ENCODE data around the gene WNK2. TPM values are rescaled to one million over a fixed set of nuclear protein-coding genes. Genes with fewer than 3 reads are reported as not detected.

Gene WNK2
- polyA plus RNA-seq, 1 donor from 2014 or later, result 0.18 TPM

DNA sequence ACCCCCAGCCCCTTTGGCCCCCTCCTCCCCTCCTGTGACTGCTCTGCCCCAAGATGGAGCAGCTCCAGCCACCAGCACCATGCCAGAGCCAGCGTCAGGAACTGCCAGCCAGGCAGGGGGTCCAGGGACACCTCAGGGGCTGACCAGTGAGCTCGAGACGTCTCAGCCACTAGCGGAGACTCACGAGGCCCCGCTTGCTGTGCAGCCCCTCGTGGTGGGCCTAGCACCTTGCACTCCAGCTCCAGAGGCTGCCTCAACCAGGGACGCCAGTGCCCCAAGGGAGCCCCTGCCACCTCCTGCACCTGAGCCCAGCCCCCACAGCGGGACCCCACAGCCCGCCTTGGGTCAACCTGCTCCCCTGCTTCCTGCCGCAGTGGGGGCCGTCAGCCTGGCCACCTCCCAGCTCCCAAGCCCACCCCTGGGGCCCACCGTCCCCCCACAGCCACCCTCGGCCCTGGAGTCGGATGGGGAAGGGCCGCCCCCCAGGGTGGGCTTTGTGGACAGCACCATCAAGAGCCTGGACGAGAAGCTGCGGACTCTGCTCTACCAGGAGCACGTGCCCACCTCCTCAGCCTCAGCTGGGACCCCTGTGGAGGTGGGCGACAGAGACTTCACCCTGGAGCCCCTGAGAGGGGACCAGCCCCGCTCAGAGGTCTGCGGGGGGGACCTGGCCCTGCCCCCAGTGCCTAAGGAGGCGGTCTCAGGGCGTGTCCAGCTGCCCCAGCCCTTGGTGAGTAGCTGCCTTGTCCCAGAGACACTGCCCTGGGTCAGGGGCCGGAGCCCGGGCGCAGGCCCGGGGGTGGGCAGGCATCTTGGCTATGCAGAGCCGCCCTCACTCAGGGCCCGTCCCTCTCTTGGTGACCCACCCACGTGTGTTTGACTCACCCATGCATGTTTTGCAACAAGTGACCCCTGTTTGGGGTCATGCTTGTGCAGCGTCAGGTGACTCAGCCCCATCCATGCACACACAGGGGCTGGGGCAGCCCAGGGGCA is 105.2 kb downstream of the WNK2 start:
- Mint-ChIP-seq H3K36me3 (no peaks in the 10 kb centered on the region), H3K27me3 (peaks cover 28% of the 10 kb centered on the region), H3K9me3 (peaks cover 0 to 2% (median under 1%) of the 10 kb centered on the region in 3 donors), H3K4me3 (no peak overlapping the region), H3K27ac (no peak overlapping the region), H3K4me1 (peaks cover 12 to 22% (median 15%) of the 10 kb centered on the region in 3 donors)

DNA sequence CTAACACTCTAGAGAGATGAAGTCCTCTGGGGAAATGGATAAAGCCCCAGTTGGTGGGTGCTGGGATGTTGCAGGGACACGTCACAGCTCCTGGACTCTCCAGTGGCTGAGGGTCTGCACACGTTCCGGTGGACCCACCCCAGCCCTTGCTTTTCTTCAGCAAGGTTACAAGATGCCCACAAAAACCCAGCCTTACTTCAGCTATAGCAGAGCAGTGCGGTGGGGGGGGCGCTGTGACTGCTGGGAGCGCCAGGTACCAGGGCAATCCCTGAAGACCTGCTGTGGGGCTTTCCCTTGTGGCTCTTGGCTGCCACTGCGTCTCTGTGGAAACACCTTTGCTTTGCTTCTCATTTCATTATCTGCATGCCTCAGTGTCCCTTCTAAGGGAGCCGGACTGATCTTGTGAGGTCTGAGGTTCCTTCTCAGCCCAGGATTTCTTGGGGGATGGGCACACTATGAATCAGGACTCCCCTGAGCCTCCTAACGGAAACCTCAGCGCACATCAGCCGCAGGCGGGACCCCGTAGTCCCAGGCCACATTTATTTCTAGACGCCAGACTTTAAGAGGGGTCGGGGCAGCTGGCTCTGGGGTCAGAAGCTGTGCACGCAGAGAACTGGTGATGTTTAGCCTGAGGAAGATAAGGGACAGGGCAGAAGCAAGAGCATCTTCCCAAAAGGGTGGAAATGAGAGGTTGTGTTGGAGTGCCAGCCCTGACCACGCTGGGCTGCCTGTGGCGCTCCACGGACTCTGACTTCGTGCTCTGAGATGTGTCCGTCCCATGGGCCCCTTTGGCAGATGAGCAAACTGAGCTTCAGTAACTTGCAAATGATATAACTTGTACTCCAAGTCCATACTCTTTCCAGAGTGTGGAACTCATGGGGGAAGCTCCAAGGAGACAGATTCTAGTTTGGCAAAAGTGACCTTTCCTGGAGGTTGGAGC is 106.8 kb downstream of the WNK2 start:
- peaks cover 26% of the 10 kb centered on the region for H3K27me3 Mint-ChIP-seq
- H3K4me1 Mint-ChIP-seq, result peaks cover 10 to 22% (median 21%) of the 10 kb centered on the region in 3 donors
- no peaks in the 10 kb centered on the region for H3K9me3 Mint-ChIP-seq
- H3K4me3 Mint-ChIP-seq, result no peak overlapping the region
- no peak overlapping the region for H3K27ac Mint-ChIP-seq
- no peaks in the 10 kb centered on the region for H3K36me3 Mint-ChIP-seq

DNA sequence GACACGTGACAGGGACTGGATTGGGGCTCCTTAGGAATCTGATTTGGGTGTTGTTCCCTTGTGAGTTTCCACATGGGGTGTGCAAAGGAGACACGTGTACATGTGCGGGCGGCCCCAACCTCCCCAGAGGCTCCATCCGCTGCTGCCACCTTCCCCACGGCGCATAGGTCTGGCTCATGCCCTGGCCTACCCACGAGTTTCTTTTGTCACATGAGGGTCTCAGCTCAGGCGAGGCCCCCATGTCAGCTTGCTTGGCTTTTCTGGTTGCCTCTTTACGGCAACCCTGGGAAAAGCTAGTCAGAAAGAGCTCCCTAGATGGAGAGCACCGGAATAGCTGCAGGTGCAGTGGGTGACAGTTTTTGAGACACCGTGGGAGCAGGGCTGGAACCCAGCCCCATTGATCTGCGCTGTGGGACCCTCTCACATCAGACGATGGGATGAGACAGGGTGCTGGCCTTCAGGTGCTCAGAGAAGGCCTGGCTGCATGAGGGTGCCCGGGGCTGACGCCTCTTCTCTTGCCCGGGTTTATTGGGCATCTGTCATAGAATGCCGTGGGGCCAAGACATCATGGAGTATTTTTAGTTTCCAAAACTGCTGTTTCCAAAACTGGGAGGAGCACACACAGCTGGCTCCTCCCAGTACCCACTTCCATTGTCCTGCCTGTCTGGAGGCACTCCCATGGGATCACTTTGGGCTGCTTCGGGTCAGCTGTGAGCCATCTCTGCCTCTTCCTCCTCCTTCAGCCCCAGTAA is 107.8 kb downstream of the WNK2 start:
- no peak overlapping the region for H3K4me3 Mint-ChIP-seq
- no peaks in the 10 kb centered on the region for H3K36me3 Mint-ChIP-seq
- peaks cover under 1 to 14% (median 13%) of the 10 kb centered on the region in 3 donors for H3K4me1 Mint-ChIP-seq
- H3K9me3 Mint-ChIP-seq, result no peaks in the 10 kb centered on the region
- peaks cover 16% of the 10 kb centered on the region for H3K27me3 Mint-ChIP-seq
- no peak overlapping the region for H3K27ac Mint-ChIP-seq

DNA sequence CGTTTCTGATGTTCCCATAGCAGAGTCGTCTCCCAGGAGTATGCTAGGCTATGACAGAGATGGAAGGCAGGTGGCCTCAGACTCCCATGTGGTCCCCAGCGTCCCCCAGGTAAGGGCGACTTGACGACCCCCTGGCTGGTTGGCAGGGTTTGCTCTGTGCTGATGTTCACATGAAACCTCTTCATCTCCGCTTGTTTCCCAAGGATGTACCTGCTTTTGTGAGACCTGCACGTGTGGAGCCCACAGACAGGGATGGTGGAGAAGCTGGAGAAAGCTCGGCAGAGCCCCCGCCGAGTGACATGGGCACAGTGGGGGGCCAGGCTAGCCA is 108.3 kb downstream of the WNK2 start:
- Mint-ChIP-seq H3K4me1 (peaks cover 0 to 14% (median 13%) of the 10 kb centered on the region in 3 donors), H3K36me3 (no peaks in the 10 kb centered on the region), H3K27me3 (peaks cover 16% of the 10 kb centered on the region), H3K4me3 (no peak overlapping the region), H3K9me3 (no peaks in the 10 kb centered on the region), H3K27ac (no peak overlapping the region)

DNA sequence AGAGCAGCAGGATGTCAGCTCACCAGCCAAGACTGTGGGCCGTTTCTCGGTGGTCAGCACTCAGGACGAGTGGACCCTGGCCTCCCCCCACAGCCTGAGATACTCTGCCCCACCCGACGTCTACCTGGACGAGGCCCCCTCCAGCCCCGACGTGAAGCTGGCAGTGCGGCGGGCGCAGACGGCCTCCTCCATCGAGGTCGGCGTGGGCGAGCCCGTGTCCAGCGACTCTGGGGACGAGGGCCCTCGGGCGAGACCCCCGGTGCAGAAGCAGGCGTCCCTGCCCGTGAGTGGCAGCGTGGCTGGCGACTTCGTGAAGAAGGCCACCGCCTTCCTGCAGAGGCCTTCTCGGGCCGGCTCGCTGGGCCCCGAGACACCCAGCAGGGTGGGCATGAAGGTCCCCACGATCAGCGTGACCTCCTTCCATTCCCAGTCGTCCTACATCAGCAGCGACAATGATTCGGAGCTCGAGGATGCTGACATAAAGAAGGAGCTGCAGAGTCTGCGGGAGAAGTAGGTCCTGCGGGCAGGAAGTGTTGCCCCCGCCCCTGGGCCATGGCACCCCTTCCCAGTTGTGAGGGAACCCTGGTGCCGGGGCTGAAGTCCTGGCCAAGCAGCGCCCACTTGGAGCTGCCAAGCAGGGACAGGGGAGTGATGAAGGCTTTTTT is 108.9 kb downstream of the WNK2 start:
- no peaks in the 10 kb centered on the region for H3K9me3 Mint-ChIP-seq
- H3K27me3 Mint-ChIP-seq, result peaks cover 15% of the 10 kb centered on the region
- peaks cover 0 to 14% (median 12%) of the 10 kb centered on the region in 3 donors for H3K4me1 Mint-ChIP-seq
- no peak overlapping the region for H3K27ac Mint-ChIP-seq
- no peaks in the 10 kb centered on the region for H3K36me3 Mint-ChIP-seq
- no peak overlapping the region for H3K4me3 Mint-ChIP-seq

DNA sequence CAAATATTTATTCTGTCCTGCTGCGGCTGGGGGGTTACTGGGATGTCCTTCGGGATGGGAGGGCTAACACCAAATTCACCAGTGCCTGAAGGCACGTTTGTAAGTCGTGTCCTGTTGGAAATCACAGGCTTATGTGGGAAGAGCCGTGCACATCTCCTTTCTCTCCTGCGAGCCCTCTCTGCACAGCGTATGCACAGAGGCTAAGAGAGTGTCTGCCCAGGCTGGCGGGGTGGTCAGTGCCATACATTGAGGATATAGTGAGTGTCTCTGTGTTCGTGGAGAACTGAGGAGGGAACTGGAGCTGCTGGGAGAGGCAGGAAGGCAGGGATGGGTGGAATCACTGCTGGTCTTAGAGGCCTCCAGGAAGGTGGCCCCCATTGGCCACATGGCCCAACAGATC is 110.1 kb downstream of the WNK2 start:
- H3K27ac Mint-ChIP-seq, result no peak overlapping the region
- peaks cover 0 to 14% (median 12%) of the 10 kb centered on the region in 3 donors for H3K4me1 Mint-ChIP-seq
- peak overlapping the region in 1 of 4 donors; percentile 64 for H3K4me3 Mint-ChIP-seq
- no peaks in the 10 kb centered on the region for H3K36me3 Mint-ChIP-seq
- peaks cover 15% of the 10 kb centered on the region for H3K27me3 Mint-ChIP-seq
- no peaks in the 10 kb centered on the region for H3K9me3 Mint-ChIP-seq

DNA sequence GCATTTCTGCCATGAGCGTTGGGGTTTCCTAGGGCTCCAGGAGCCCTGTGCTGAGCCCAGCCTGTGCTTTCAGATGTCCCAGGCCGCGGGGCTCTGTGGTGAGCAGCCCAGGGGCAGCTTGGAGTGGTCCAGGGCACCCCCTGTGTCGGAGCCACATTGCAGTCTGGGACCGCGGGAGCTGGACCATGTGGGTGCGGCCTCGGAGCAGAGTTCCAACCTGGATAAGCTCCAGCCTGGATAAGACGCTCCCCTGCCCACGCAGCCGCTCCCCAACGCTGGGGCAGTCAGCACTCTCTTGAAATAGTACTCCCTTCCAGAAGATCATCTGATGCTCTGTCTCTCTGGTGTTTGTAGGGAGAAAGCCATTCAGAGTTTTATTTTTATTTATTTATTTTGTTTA is 111.1 kb downstream of the WNK2 start:
- no peaks in the 10 kb centered on the region for H3K36me3 Mint-ChIP-seq
- no peak overlapping the region for H3K4me3 Mint-ChIP-seq
- H3K27me3 Mint-ChIP-seq, result peaks cover 16% of the 10 kb centered on the region
- H3K4me1 Mint-ChIP-seq, result peaks cover 0 to 14% (median 12%) of the 10 kb centered on the region in 3 donors
- H3K9me3 Mint-ChIP-seq, result no peaks in the 10 kb centered on the region
- no peak overlapping the region for H3K27ac Mint-ChIP-seq

DNA sequence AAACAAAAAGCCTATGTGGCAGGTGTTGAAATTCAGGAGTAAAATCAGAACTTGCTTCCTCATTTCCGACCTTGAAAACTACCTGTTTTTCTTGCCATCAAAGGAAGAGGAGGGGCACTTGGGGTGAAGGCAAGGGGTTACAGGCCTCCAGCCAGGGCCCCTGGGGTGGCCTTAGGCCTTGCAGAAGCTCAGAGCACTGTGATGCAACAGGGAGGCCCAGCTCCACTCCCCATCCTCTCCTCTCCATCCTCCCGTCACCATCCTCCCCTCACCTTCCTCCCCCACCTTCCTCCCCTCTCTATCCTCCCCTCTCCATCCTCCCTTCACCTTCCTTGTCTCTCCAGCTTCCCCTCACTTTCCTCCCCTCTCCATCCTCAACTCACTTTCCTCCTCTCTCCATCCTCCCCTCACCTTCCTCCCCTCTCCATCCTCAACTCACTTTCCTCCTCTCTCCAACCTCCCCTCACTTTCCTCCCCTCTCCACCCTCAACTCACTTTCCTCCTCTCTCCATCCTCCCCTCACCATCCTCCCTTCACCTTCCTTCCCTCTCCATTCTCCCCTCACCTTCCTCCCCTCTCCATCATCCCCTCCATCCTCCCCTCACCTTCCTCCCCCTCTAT is 111.6 kb downstream of the WNK2 start:
- Mint-ChIP-seq H3K27ac (no peak overlapping the region), H3K27me3 (peaks cover 16% of the 10 kb centered on the region), H3K4me3 (no peak overlapping the region), H3K4me1 (peaks cover 0 to 14% (median 12%) of the 10 kb centered on the region in 3 donors), H3K36me3 (no peaks in the 10 kb centered on the region), H3K9me3 (no peaks in the 10 kb centered on the region)

DNA sequence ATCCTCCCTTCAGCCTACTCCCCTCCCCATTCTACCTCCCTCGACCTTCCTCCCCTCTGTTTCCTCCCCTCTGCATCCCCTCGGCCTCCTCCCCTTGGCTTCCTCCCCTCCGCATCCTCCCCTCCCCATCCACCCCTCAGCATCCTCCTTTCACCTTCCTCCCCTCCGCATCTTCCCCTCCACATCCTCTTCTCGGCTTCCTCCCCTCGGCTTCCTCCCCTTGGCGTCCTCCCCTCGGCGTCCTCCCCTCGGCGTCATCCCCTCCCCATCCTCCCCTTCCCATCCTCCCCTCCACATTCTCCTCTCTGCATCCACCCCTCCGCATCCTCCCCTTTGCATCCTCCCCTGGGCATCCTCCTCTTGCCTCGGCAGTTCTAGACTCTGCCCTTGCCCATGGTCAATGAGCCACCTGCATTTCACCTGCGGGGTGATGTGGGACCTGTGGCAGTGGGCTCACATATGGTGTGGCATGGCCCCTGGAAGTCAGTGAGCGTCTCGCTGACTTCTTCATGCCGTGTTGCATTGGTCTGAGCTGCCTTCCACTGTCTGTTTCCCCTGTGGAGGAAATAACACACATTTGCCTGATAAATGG is 113.0 kb downstream of the WNK2 start:
- H3K4me1 Mint-ChIP-seq, result peaks cover 0 to 12% (median 11%) of the 10 kb centered on the region in 3 donors
- H3K36me3 Mint-ChIP-seq, result no peaks in the 10 kb centered on the region
- no peaks in the 10 kb centered on the region for H3K9me3 Mint-ChIP-seq
- no peak overlapping the region for H3K4me3 Mint-ChIP-seq
- H3K27ac Mint-ChIP-seq, result no peak overlapping the region
- peaks cover 10% of the 10 kb centered on the region for H3K27me3 Mint-ChIP-seq

DNA sequence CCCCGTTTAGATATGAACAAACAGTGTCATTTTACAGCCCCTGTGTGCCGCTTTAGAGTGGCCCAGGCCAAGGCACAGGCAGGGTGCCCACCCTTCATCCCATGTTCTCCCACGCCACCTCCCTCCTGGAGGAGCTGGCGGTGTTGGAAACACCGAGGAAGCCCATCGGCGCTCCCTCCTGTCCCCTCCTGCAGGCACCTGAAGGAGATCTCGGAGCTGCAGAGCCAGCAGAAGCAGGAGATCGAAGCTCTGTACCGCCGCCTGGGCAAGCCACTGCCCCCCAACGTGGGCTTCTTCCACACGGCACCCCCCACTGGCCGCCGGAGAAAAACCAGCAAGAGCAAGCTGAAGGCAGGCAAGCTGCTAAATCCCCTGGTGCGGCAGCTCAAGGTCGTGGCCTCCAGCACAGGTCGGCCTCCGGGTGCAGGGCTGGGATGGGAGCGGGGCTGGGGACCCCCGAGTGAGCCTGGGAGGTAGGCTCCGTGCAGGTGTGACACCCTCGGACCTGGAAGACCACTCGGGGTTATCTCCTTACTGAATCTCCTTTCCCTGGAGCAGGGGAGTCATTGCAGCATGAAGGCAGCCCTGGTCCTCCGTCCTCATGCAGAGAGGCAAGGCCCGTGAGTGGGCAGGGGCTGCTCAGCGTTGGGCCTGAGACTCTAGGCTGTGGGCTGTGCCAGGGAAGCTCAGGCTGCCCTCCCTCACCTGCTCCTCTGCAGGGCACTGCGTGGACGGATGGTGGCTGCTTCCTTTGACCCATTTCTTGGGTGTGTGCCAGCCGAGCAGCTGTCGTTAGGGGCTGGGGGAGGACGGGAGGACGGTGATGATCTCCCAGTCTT is 113.9 kb downstream of the WNK2 start:
- Mint-ChIP-seq H3K27ac (no peak overlapping the region), H3K9me3 (no peaks in the 10 kb centered on the region), H3K36me3 (no peaks in the 10 kb centered on the region), H3K27me3 (peaks cover 9% of the 10 kb centered on the region), H3K4me3 (peak overlapping the region in 1 of 4 donors; percentile 37), H3K4me1 (peaks cover 0 to 14% (median 11%) of the 10 kb centered on the region in 3 donors)

DNA sequence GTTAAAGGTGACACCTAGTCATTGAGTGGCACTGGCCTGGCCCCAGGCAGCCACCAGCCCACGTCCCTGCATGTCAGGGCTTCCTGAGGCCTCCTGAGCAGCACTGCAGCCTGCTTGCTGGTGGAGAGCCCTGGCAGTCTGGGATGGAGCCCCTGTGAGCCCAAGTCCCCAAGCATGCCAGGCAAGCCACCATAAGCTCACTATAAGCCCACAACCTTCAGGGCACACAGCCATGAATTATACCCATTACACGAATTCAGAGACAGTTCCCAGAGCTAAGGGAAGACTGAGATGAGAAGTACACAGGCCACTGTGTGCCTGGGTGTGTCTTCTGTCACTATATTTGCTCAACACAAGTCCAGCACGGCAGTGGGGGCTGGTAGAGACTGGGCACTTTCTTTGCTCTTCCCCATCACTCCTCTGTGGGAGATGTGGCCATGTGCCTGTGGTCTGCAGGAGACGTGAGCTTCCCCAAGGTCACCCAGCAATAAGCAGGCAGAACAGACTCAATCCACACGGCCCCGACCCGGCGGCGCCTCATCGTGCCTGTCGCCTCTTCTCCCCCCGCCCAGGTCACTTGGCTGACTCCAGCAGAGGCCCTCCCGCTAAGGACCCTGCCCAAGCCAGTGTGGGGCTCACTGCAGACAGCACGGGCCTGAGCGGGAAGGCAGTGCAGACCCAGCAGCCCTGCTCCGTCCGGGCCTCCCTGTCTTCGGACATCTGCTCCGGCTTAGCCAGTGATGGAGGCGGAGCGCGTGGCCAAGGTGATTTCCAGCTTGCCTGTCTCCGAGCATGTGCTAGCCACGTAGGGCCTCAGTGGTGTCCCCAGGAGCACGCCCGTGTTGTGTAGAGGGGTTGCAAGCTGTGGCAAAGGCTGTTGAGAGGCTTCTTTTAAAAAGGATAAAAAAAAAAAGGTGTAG is 114.8 kb downstream of the WNK2 start:
- H3K4me1 Mint-ChIP-seq, result peaks cover 0 to 12% (median 10%) of the 10 kb centered on the region in 3 donors
- peaks cover 7% of the 10 kb centered on the region for H3K27me3 Mint-ChIP-seq
- no peaks in the 10 kb centered on the region for H3K36me3 Mint-ChIP-seq
- no peaks in the 10 kb centered on the region for H3K9me3 Mint-ChIP-seq
- no peak overlapping the region for H3K4me3 Mint-ChIP-seq
- no peak overlapping the region for H3K27ac Mint-ChIP-seq
